BLaER1 treated with 17β-estradiol and CSF1 and Interleukin-3, amounts not matched to agents 10 nM and 100 nM (cell line): ENCODE measurements around the gene FBXO33.

Experiments used
- H3K27ac ChIP-seq, 11 experiments: shearing (Covaris generic); formaldehyde crosslinking; 2 replicates each; pipeline ENCODE4 v1.8.1; 2022
- H3K27me3 ChIP-seq, 11 experiments: shearing (Covaris generic); formaldehyde crosslinking; 2 replicates each; pipeline ENCODE4 v1.8.1; 2022
- H3K36me3 ChIP-seq, 11 experiments: shearing (Covaris generic); formaldehyde crosslinking; 2 replicates each; pipeline ENCODE4 v1.8.1; 2022
- H3K4me1 ChIP-seq, 10 experiments: shearing (Covaris generic); formaldehyde crosslinking; 2 replicates each; pipeline ENCODE4 v1.8.1; 2022
- H3K4me2 ChIP-seq, 11 experiments: shearing (Covaris generic); formaldehyde crosslinking; 2 replicates each; pipeline ENCODE4 v1.8.1; 2022
- H3K4me3 ChIP-seq, 10 experiments: shearing (Covaris generic); formaldehyde crosslinking; 2 replicates each; pipeline ENCODE4 v1.8.1; 2022
- H3K9ac ChIP-seq, 11 experiments: shearing (Covaris generic); formaldehyde crosslinking; 2 replicates each; pipeline ENCODE4 v1.8.1; 2022
- H3K9me3 ChIP-seq, 11 experiments: shearing (Covaris generic); formaldehyde crosslinking; replicated peaks in 1 of 11; 2 replicates each; pipeline ENCODE4 v1.8.1; 2022
- H4K20me1 ChIP-seq, 11 experiments: shearing (Covaris generic); formaldehyde crosslinking; 2 replicates each; pipeline ENCODE4 v1.8.1; 2022
- Cebpa-rat ChIP-seq, 11 experiments: shearing (Covaris generic); IDR thresholded peaks; 2 replicates each; pipeline ENCODE4 v1.8.1; 2022

The FBXO33 gene

DNA sequence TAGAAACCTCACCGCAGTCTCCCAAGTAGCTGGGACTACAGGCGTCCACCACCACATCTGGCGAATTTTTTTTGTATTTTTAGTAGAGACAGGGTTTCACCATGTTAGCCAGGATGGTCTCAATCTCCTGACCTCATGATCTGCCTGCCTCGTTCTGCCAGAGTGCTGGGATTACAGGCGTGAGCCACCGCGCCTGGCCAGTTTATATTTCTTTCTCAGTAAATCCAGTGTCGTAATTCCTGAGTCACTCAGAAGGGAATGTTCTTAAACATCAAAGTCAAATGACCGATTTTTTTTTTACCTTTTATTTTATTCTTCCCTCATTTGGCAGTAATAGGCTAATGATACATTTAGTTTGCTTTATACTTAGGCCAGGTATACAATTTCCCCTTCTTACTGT, 80.5 kb downstream of the FBXO33 start:
- Histone ChIP-seq H3K4me3 (no peak overlapping the region), H4K20me1 (no peaks in the 10 kb centered on the region), H3K4me1 (peaks cover 0 to 8% (median 6%) of the 10 kb centered on the region in 10 experiments; a peak in 13 of 20 replicates), H3K36me3 (peaks cover 40 to 62% (median 51%) of the 10 kb centered on the region in 11 experiments), H3K27ac (no peak overlapping the region), H3K27me3 (no peaks in the 10 kb centered on the region), H3K9ac (no peak overlapping the region), H3K9me3 (peaks cover 18 to 33% (median 29%) of the 10 kb centered on the region in 11 experiments; a peak in 21 of 22 replicates), H3K4me2 (no peak overlapping the region)
- TF ChIP-seq Cebpa-rat (IDR thresholded peaks at IDR 0.05) = no peak

DNA sequence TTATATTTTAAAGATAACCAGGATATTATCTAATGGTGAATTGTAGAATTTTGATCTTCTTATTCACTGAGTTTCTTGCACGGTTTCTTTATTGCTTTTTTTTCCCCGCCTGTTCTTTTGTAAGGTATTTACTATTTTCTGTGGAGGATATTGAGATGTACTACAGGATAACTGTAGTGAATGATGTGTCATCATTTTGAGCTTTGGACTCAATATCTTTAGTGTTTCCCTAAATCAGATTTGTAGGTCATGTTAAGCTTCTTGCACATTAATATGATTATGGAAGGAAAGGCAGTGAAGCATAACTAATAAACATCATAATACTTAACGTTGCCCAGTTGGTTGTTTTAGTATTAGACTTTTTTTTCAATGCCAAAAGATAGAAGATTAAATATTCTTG, 81.4 kb downstream of the FBXO33 start:
- Histone ChIP-seq H3K9me3 (peaks cover 18 to 33% (median 29%) of the 10 kb centered on the region in 11 experiments; a peak in 21 of 22 replicates), H4K20me1 (no peaks in the 10 kb centered on the region), H3K4me1 (peaks cover 0 to 9% (median 6%) of the 10 kb centered on the region in 10 experiments; a peak in 13 of 20 replicates), H3K36me3 (peaks cover 45 to 69% (median 57%) of the 10 kb centered on the region in 11 experiments), H3K4me2 (no peak overlapping the region), H3K9ac (no peak overlapping the region), H3K27me3 (no peaks in the 10 kb centered on the region), H3K4me3 (no peak overlapping the region), H3K27ac (no peak overlapping the region)
- TF ChIP-seq Cebpa-rat (IDR thresholded peaks at IDR 0.05) = no peak
